HS-27A (cell line): ENCODE measurements around the gene CLEC16A.

Experiments used
- DNase-seq: peaks from one replicate; pipeline ENCODE4 v3.0.0-alpha.2; 2012; ENCODE audit warnings: low read depth, missing footprints

Gene CLEC16A

DNA sequence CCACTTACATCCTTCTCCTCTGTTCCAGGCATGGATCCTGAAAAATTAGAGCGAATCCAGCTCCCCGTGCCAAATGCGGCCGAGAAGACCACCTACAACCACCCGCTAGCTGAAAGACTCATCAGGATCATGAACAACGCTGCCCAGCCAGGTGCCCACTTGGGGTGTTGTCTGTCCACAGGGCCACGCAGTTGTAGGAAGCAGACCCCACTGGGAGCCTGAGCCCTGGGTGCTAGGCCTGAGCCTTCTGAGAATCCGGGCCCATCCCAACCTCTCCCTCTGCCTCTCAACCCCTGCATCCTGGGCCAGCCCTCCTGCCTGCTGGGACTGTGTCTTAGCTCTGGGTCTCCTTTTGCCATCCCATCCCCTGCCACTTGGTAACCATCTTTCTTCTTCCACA lies 95.4 kb downstream of the CLEC16A start:
- DNase-seq: no peak

DNA sequence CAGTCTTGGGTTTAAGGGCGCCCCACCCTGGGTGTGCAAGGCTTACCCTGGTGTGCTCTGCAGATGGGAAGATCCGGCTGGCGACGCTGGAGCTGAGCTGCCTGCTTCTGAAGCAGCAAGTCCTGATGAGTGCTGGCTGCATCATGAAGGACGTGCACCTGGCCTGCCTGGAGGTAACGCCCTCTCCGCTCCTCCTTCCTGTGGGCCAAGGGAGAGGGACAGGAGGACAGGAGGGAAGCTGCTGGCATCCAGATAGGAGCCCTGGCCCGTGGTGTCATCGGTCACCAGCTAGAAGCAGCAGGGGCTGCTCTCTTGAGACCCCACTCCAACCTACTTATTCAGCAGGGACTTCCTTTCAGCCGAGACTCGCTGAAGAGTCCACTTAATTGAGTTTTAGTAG lies 97.8 kb downstream of the CLEC16A start:
- no peak for DNase-seq

DNA sequence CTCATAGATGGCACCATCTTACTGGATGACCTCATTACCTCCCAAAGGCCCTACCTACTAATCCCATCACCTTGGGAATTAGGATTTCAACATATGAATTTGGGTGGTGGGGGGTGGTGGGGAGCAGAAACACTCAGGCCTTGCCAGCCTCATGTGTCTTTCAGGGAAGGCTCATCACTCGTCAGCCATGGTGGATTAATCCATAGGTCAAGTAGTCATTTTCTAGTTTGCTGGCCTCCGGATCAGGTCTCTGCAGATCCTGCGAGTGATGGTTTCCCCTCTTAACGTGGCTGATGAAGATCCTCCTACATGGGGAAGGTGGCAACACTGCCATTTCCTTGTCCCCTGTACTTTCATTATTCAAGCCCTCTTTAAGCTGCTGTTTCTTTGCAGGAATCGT lies 101.1 kb downstream of the CLEC16A start:
- no peak for DNase-seq

DNA sequence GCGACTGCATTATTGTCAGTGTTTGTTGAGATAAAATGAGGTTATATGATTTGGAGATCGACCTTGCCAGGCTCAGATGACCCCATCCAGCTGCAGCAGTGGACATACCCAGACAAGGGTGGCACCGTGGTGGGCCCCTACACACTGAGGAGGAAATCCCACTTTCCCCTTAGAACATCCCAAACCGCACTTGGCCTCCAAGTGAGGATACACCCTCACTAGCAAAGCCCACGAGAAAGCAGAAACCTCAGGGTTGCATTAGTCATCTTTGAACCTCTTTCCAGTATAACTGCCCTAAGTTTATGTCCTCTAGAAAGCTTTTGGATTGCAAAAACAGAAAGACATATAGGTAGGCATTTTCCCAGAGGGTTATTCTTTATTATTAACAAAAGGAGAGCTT lies 101.5 kb downstream of the CLEC16A start:
- no peak for DNase-seq

DNA sequence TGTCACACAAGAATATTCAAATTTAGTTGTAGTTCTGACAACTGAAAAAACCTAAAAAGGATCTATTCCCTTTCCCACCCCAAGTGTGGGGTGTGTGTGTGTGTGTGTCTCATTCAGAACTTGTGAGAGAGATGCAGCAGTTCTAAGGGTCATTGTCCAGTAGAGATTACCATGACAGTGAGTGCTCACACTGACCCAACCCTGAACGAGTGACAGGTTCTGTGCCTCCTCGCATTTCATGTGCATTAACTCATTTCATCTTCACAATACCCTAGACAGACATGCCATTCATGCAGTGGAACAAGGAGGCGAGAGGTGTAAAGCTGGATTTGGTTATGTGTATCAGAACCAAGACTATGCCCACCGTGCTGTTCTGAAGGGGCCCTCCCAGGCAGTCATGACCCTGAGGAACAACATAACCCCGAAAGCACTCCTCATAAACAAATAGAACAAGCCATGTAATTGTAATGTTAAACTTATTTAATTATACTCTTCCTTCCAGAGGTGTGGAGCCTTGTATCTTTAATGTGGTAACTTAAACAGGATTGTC lies 102.1 kb downstream of the CLEC16A start:
- DNase-seq: no peak

DNA sequence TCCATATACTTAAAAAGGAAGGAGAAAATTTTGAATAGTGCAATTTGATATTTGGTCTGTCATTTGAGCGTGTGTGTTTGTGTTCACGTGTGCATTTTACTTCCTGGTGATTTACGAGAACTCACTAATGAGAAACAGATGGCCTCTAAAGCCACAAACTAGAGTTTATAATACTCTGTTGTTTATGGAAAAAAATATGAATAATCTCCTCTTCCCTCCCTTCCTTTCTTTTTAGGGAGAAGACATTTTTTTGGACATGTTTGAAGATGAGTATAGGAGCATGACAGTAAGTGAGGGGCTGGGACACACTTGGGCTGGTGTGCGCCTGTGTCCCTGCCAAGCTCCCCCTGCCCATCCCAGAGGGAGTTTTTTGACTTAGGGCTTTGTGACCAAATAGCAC lies 102.7 kb downstream of the CLEC16A start:
- DNase-seq: no peak

DNA sequence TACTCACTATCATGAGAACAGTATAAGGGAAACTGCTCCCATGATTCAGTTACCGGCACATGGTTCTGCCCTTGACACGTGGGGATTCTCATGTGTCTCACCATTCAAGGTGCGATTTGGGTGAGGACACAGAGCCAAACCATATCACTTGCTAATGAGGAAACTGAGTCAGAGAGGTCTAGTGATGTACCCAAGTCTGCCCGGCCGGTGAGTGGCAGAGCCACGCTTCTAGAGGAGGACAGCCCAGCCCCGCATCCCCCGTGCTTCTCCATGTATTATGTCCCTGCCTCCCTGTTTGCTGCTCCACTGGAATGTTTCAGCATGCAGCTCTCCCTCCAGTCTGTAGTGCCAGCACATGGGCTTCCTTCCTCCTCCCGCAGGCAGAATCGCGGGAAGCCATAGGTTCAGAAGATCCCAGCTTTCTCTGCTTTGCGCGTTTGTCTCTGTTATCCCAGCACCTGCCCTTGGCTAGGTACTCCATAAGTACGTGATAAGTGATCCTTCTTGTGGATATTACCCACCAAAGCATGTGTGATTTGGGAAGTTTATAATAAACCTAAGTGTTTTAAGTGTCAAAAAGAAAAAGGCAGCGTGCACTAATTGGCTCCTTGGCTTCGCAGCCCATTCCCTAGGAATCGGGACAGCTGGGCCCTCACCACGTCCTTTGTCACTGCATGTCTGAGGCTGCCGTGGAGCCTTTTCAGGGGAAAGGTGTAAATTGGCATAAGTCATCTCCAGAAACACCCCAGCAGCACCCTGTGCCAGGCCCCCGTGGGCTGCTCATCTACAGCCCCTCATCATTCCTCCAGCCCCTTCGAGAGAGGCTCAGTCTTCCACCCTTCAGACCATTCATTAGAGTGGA lies 103.8 kb downstream of the CLEC16A start:
- no peak for DNase-seq

DNA sequence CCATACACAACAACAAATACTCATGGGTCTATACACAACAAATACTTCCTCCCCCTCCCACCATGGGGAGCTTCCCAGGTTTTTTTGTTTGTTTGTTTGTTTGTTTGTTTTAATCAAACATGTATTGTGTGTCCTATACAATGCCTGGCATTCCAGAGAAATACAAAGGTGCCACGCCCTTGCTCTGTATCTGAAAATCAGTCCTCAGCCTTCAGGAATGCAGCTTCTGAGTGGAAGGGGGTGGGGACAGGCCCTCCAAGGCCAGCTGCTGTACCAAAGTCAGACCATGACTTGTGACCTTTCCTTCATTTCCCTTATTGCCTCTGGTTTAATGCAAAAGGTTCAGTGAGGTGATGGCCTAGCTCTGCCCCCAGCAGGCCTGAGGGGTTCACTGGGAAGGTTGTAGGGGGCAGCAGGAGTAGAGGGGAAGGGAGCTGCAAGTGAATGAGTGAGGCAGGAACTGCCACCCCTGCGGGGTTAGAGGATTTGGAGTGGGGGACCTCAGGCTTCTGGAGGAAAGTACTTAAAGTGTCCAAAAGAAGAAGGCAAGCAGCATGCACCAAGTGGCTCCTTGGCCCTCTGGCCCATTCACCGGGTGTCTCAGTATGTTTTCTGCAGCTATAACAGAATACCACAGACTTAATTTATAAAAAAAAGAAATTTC lies 105.2 kb downstream of the CLEC16A start:
- DNase-seq: peak; percentile 17

DNA sequence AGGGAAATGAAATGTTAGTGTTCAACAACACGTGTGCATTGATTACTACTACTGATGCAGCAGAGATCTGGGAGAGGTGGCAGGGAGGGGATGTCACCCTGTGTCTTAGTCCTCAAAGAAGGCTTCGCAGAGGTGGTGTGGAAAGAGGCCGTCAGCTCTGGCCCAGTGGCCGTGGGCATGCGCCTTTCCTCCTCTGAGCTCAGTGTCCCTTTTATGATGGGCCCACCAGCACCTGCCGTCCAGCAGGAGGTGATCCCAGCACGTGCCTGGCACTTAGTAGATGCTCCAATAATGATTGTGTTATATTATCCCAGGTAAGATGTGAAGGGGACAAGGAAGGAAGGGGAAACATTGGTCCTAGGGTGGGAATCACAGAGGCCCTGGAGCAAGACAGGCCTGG lies 106.2 kb downstream of the CLEC16A start:
- no peak for DNase-seq

DNA sequence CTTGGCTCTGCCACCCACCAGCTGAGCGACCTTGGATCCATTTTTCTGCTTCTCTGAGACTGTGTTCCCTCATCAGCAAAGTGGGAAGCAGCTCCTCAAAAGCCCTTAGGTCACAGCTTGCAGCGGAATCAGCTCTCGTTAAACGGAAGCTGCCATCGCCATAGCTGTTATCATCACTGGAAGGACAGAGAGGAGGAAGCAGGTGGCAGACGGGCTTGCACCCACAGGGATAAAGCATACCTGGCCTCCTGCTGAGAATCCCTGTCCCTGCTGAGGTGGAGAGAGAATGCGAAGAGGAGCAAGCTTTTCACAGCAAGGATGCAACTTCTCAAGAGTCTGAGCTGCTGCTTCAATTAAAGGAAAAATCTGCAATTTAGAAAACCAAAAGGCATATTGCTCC lies 106.6 kb downstream of the CLEC16A start:
- no peak for DNase-seq

DNA sequence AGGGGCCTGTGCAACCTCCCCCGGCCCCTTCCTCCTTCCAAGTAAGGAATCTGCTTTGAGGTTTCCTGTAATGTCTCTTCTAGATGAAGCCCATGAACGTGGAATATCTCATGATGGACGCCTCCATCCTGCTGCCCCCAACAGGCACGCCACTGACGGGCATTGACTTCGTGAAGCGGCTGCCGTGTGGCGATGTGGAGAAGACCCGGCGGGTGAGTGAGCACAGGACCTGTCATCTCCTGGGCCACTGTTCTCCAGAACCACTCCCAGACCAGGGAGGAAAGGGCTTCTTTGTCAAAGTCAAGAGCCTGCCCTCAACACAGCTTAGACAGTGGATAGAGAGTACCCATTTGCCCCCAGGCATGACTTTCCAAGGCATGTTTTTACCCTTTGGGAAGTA lies 107.1 kb downstream of the CLEC16A start:
- no peak for DNase-seq

DNA sequence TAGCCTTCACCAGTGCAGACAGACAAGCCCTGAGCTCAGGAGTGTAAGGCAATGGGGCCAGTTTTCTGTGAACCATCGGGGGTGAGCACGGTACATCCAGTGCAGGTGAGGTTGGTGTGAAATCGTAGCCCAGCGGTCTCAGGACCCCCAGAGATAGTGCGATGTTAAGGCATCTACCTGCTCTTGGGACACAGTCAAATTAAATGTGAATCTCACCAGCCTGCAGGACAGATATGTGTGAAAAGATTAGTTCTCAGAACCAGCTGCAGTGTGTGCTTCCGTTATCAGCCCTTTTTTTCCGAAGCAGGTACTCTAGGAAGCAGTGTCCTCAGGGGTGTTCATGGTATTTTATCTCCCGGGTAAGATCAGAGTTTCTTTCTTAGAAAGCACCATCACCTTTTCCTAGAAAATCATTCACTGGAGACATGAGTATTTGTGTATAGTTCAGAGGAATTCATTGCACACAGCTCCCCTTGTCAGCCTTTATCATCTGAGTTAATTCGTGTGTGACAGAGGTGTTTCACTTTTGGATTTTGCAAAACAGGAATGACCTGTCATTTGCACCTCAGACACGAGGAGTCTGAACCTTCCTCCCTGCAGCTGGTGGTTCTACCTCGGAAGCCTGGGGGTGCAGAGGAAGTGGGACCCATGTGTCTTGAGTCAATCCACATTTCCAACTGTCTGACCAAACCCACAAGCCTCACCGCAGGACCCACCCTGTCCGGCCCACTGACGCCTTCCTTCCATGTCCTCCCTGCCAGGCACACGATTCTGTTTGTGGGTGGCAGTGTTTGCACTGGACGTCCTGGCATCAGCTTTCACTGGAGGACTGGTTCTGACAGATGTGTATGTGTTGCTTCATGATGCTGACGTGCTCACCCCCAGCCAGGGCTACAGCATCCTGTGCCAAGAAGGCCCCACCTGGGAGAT lies 107.8 kb downstream of the CLEC16A start:
- no peak for DNase-seq

DNA sequence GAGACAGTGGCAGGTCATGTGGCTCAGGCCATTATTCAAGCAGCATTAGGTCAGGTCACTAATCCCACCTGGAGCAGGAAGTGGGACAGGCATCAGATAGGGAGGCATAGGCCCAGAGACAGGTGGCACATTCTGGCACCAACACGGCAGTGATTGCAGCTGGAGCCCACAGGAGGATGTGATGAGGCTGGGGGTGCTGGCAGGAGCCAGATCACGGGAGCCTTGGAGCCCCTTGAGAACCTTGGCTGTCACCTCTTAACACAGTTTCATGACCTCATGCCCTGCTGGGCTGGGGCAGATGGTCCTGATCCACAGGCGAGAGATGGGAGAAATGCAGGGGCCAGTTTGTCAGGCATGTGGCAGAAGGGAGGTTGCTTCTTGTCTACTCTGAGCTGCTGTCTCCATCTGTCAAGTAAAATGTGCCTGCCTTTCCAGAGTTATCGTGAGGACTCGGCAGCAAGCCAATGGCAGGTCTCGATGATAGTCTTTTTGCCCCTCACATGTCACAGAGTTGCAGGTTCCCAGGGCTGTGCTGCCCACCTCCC lies 109.6 kb downstream of the CLEC16A start:
- DNase-seq: no peak

DNA sequence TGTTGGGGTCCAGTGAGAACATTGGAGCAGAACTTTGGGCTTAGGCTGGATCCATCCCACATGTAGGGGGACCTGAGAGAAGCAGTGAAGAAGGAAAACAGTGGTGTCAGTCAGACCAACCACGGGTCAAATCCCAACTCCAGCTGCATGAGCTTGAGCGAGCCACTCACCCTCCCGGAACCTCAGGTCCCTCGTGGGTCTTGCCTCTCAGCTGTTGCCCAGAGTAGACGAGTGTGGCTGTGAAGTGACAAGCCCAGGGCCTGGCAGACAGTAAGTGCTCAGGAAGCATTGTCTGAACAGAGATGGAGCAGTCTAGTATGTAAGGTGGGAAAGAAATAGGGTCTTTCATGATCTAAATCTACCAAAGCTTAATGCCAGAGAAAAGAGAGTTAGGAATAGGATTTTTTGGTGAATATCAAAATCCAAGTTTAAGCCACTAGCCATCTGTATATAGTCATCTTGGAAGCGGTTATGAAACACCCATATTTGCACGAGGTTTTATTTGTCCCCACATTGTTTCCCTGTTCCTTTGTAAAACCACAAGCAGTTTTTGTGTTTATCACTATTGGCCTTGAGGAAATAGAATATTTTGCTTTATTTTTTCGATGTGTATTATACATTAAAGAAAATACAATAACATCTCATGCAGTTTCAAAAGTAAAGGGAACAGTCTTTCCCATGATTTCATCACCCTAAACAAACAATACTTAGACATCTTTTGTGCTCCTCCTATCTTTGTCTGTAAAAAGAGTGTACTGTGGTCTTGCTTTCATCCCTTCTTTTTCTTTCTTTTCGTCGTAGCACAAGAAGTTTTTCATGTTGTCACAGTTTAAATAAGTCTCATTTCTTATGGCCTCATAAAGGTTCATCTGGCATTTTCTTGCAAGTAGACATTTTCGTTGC lies 112.0 kb downstream of the CLEC16A start:
- DNase-seq: no peak

DNA sequence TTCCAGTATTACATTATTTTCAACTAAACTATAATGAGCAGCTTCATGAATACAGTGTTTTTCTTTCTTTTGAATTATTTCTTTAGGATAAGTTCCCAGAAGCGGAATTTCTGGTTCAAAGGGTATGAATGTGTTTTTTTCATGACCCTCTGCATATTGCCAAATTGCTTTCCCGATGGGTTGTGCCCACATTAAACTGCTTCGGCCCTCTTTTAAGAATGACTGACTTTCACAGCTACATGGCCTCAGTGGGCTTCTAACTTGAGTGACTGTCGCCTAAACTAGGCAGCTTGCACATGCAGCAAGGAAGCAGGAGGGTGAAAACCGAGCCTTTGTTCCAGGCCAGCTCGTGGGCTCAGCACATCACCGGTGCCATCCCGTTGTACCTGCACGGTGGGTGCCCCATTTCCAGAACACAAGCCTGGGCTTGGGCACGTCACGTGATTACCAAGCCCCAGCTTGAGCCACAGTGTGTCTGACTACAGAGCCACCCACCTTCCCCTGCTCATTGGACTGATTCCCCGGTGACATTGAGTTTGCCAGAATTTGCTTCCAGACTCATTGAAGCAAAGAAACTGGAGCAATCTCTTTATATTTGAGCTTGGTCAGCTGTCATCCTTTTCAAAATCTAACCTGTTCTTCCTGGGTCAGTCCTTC lies 112.8 kb downstream of the CLEC16A start:
- no peak for DNase-seq

DNA sequence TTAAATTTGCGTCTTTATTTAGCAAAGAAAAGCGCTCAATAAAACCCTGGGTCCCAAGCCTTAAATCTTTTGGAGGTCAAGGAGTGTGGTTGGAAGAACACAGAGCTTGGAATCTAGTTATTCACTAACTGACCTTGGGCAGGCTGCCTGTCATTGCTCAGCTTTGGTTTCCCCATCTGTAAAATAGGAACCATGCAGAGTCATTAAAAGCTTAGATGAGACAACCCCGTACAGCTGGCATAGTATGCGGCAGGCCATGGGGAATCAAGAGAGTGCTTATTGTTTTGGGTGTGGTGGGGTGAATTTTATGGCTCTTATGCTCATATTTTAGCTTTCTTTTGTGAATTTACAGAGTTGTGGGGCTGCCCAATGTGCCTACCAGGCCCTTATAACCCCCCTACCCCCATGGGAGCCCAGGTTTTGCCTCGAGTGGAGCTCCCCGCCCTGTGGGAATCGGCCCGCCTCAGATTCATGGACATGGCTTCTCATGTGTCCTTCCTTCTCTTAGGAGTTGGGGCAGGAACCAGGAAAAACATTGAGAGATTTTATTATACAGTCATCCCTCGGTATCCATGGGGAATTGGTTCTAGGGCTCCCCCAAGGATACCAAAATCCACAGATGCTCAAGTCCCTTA lies 113.5 kb downstream of the CLEC16A start:
- no peak for DNase-seq

DNA sequence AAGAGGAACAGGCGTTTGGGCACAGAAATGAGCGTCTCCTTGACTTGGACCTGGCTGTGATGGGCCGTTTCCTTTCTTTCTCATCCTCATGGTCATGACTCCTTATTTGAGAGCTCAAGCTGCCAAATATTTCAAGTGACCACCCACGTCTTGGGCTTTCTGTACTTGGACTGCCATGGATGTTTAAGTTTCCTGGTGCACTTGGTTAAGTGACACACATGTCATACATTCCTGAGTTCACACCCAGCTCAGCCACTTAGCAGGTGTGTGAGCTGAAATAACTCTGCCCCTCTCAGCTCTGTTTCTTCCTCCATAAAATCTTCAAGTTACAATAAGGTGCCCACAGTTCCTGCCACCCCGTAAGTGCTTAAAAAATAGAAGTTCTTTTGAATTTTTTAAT lies 114.5 kb downstream of the CLEC16A start:
- DNase-seq: no peak

DNA sequence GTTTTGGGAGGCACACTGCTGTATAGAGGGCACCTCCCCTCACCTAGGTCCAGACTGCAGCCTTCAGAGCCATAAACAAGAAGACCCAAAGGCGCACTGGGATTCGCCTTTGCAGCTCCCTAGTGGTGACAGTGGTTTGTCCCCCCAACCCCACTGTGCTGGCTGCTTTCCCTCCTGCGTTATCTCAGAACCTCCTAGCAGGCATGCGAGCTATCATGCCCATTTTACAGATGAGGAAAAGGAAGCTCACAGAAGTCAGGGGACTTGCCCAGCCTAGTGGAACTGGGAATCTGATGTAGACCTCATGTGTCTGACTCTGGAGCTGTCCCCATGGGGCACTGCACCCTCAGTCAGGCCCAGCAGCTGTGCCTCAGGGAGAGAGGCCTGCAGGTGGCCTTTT lies 115.2 kb downstream of the CLEC16A start:
- DNase-seq: no peak

DNA sequence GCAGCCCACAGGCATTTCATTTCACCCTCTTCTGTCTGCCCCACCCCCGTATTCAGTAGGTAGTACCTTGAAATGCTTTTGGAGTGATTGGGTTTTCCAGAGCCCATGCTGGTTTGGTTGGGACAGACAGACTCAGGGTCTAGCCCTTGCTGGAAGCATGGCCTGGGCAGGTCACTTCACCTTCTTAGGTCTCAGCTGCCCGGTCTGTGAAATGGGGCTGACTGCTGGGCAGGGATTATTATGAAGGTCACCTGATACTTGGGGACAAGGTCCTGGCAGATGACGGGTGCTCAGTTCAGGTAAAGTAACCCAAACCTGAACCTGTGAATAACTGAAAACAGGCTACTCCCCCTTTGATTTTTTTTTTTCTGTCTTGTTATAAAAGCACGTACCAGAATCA lies 116.0 kb downstream of the CLEC16A start:
- DNase-seq: no peak

DNA sequence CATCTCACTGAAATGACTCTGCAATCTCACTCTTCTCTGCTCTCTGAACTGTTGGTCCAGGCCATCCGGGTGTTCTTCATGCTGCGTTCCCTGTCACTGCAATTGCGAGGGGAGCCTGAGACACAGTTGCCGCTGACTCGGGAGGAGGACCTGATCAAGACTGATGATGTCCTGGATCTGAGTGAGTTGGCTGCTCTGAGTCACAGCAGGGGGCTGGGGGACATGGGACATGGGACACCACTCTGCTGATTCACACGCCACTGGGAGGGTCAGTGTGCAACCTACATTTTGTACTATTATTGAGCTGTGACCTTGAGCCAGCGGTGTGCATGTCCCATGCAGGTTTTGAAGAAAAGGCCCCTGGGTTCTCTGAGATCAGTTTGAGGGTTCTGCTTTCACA lies 116.5 kb downstream of the CLEC16A start:
- DNase-seq: no peak
